Endothelial cell of umbilical vein (primary cell): ENCODE results near the gene CCDC34. TPM values are rescaled to one million over a fixed set of nuclear protein-coding genes. Genes with fewer than 3 reads are reported as not detected.

ENCODE experiments used
- BruUV-seq: library from RNA; stranded (reverse); fragments of 400-500 nt; replicated peaks from 2 replicates; lab custom pipeline; 2021; lab: Mats Ljungman, UMichigan
- CTCF ChIA-PET: fragments of 300-600, 350-600 bp; sonication (Branson Sonifier 250); formaldehyde crosslinking; loops from one replicate; lab custom pipeline; 2021; ENCODE audit warnings: antibody characterized with exemption, inconsistent platforms; lab: Charles Lee
- POLR2A ChIA-PET: fragments of 300-600, 350-600 bp; sonication (Branson Sonifier 250); formaldehyde crosslinking; loops from one replicate; lab custom pipeline; 2021; ENCODE audit warnings: antibody characterized with exemption, inconsistent platforms; lab: Charles Lee
- DNase-seq: peaks from one replicate; pipeline ENCODE4 v3.0.0-alpha.2; 2011; ENCODE audit warnings: low read depth, low spot score
- FAIRE-seq: peaks from 2 replicates; lab custom pipeline; 2011; peaks lifted over from hg19 to GRCh38; lab: Jason Lieb, UNC
- H2AFZ ChIP-seq: 2 replicates; pipeline ENCODE4 v1.6.0; 2012; ENCODE audit warnings: low read depth, low read length, control low read depth, inconsistent platforms
- H3K27ac ChIP-seq: 2 replicates; pipeline ENCODE4 v1.5.1; 2011; ENCODE audit warnings: low read depth, mild to moderate bottlenecking, control low read depth, low read length, moderate library complexity; ENCODE audit not compliant: insufficient read depth
- H3K27me3 ChIP-seq, 2 experiments: 2 replicates each; pipeline versions ENCODE4 v1.6.0 to v1.6.1; 2011; ENCODE audit warnings: low read length in 2 of 2, mixed read lengths in 1 of 2; ENCODE audit not compliant: control insufficient read depth in 2 of 2, insufficient read depth in 2 of 2
- H3K36me3 ChIP-seq, 2 experiments: 2 replicates in 1 of 2; 3 replicates in 1 of 2; pipeline ENCODE4 v1.5.1; 2011; ENCODE audit warnings: low read length in 2 of 2, mild to moderate bottlenecking in 1 of 2, moderate library complexity in 1 of 2; ENCODE audit not compliant: control insufficient read depth in 2 of 2, insufficient read depth in 2 of 2; ENCODE audit errors: extremely low read depth in 1 of 2
- H3K4me1 ChIP-seq: 3 replicates; pipeline ENCODE4 v1.5.1; 2011; ENCODE audit warnings: mild to moderate bottlenecking, low read length; ENCODE audit not compliant: control insufficient read depth, insufficient read depth; ENCODE audit errors: extremely low read depth
- H3K4me2 ChIP-seq: 2 replicates; pipeline ENCODE4 v1.6.1; 2011; ENCODE audit warnings: low read length, control low read depth, mixed read lengths; ENCODE audit not compliant: insufficient read depth
- H3K4me3 ChIP-seq, 3 experiments: fragments of 200-600 bp in 1 of 3; sonication (generic), shearing (Covaris generic) in 1 of 3; replicated peaks in 1 of 3; 2 replicates each; pipeline ENCODE4 v1.5.1; 2011 to 2016; ENCODE audit warnings: control low read depth in 3 of 3, low read length in 3 of 3, mild to moderate bottlenecking in 2 of 3, inconsistent platforms in 1 of 3, low read depth in 1 of 3, moderate library complexity in 1 of 3; ENCODE audit not compliant: insufficient read depth in 1 of 3
- H3K79me2 ChIP-seq: 2 replicates; pipeline ENCODE4 v1.6.0; 2012; ENCODE audit warnings: low read length, inconsistent platforms; ENCODE audit not compliant: control insufficient read depth, insufficient read depth
- H3K9ac ChIP-seq: replicated peaks from 2 replicates; pipeline ENCODE3; 2011; ENCODE audit warnings: low read length, control low read depth; ENCODE audit not compliant: insufficient read depth; ENCODE audit errors: extremely low read depth
- H3K9me1 ChIP-seq: replicated peaks from 3 replicates; pipeline ENCODE4 v1.6.0; 2011; ENCODE audit warnings: mild to moderate bottlenecking, low read length; ENCODE audit not compliant: control insufficient read depth, insufficient read depth; ENCODE audit errors: extremely low read depth
- H3K9me3 ChIP-seq: replicated peaks from 2 replicates; pipeline ENCODE4 v1.5.1; 2012; ENCODE audit warnings: low read length, inconsistent platforms; ENCODE audit not compliant: control insufficient read depth, insufficient read depth
- H4K20me1 ChIP-seq: replicated peaks from 2 replicates; pipeline ENCODE3; 2011; ENCODE audit warnings: mild to moderate bottlenecking, low read length; ENCODE audit not compliant: control insufficient read depth, insufficient read depth; ENCODE audit errors: extremely low read depth
- CTCF ChIP-seq, 2 donors: IDR thresholded peaks; 1 replicate in 1 of 2; 2 replicates in 1 of 2; pipeline ENCODE4 v1.5.1; 2011; ENCODE audit warnings: low read length in 2 of 2, mild to moderate bottlenecking in 2 of 2, moderate library complexity in 2 of 2, control low read depth in 1 of 2, inconsistent platforms in 1 of 2, low read depth in 1 of 2; ENCODE audit not compliant: insufficient read depth in 1 of 2; ENCODE audit errors: extremely low read depth in 1 of 2
- EZH2 ChIP-seq: IDR thresholded peaks from 2 replicates; pipeline ENCODE4 v1.6.1; 2012; ENCODE audit warnings: borderline replicate concordance, low read depth, mild to moderate bottlenecking, moderate library complexity, low read length, inconsistent platforms; ENCODE audit not compliant: severe bottlenecking
- FOS ChIP-seq: IDR thresholded peaks from 2 replicates; pipeline ENCODE4 v1.6.1; 2011; ENCODE audit warnings: mild to moderate bottlenecking, low read length, moderate library complexity, borderline replicate concordance; ENCODE audit not compliant: insufficient read depth
- GATA2 ChIP-seq: IDR thresholded peaks from 2 replicates; pipeline ENCODE4 v1.7.0; 2011; ENCODE audit warnings: low read depth, mild to moderate bottlenecking, moderate library complexity, mixed read lengths, low read length; ENCODE audit not compliant: insufficient read length, insufficient read depth
- JUN ChIP-seq: IDR thresholded peaks from 2 replicates; pipeline ENCODE4 v1.6.1; 2011; ENCODE audit warnings: borderline replicate concordance, low read depth; ENCODE audit not compliant: insufficient read length, insufficient read depth
- MAX ChIP-seq: IDR thresholded peaks from 2 replicates; pipeline ENCODE4 v1.6.1; 2011; ENCODE audit not compliant: insufficient read depth, insufficient read length
- MYC ChIP-seq: IDR thresholded peaks from one replicate; pipeline ENCODE4 v1.6.1; 2011; ENCODE audit warnings: mild to moderate bottlenecking, low read depth, low read length
- POLR2A ChIP-seq: IDR thresholded peaks from 2 replicates; pipeline ENCODE4 v1.6.1; 2012; ENCODE audit warnings: low read depth, mild to moderate bottlenecking, control low read depth, low read length
- POLR2AphosphoS5 ChIP-seq: IDR thresholded peaks from 2 replicates; pipeline ENCODE4 v1.6.1; 2012; ENCODE audit warnings: low read depth, mild to moderate bottlenecking, control low read depth, low read length, moderate library complexity; ENCODE audit not compliant: insufficient read depth
- dilution Hi-C: fragments of 300-500 bp; cut with MboI; formaldehyde crosslinking; loops from one replicate; pipeline ENCODE4 v1.15.0; 2019; ENCODE audit warnings: low sequenced_read_pairs; ENCODE audit not compliant: extremely low pct_ligation_motif_present
- intact Hi-C: fragments of 100-400 bp; cut with micrococcal nuclease; formaldehyde crosslinking; loops from one replicate; pipeline ENCODE4 v1.10.0; 2022
- polyA plus RNA-seq, 4 experiments: library from polyadenylated mRNA; depleted of rRNA in 3 of 4; stranded (reverse) in 3 of 4; unstranded in 1 of 4; fragments of >200 nt; gene quantifications; 2 replicates each; pipeline versions ENCODE4 v1.2.1 to v1.2.3, GENCODE V29; 2011 to 2012; ENCODE audit warnings: missing spikeins in 1 of 4
- total RNA-seq: library from RNA; stranded (reverse); gene quantifications from 2 replicates; pipeline ENCODE4 v1.2.3, GENCODE V29; 2021

The CCDC34 gene
- total and polyA plus RNA-seq, 2 donors (not counting 3 experiments of a cell fraction or from before 2014, with no cell fraction given): 2.3 to 11.4 TPM

DNA sequence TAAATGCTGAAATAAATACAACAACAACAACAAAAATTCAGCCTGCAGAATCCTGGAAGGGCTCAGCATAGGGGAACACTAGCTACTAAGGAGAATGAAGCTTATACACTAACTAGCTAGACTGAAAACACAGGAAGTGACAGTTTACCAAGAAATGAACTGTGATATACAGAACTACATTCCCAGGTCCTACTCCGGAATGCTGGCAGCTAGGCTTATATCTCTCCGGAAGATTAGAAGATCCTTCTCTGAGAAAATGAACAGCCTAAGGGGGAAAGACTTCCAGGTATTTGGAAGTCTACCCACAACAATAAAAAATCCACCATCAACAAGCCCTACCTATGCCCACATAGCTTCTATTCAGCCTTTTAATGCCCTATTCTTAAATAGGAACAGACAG, 31.0 kb downstream of the CCDC34 start:
- no peaks in the 10 kb centered on the region for H3K79me2 ChIP-seq
- ChIA-PET CTCF (no interaction called here), POLR2A (no interaction called here)
- H3K27ac ChIP-seq: no peak overlapping the region
- no peaks in the 10 kb centered on the region for H3K9me3 ChIP-seq
- FAIRE-seq (no peak), DNase-seq (no peak)
- H3K27me3 ChIP-seq: no peaks in the 10 kb centered on the region
- no TSS peak for BruUV-seq
- dilution Hi-C loops: no loop called here
- no peaks in the 10 kb centered on the region for H3K36me3 ChIP-seq
- no peak overlapping the region for H3K9ac ChIP-seq
- H3K4me3 ChIP-seq: no peak overlapping the region
- H3K4me1 ChIP-seq: no peaks in the 10 kb centered on the region
- no peaks in the 10 kb centered on the region for H3K9me1 ChIP-seq
- intact Hi-C loops: no loop called here
- no peak overlapping the region for H2AFZ ChIP-seq
- TF ChIP-seq MYC (no peak), CTCF (IDR thresholded peaks at IDR 0.05; ENCODE audit: extremely low read depth in 1 of 2, insufficient read depth in 1 of 2, low read depth in 1 of 2, low read length in 2 of 2) (no peak), FOS (no peak), JUN (no peak), GATA2 (no peak), POLR2AphosphoS5 (no peak), MAX (no peak), POLR2A (no peak), EZH2 (no peak)
- H3K4me2 ChIP-seq: no peak overlapping the region
- no peaks in the 10 kb centered on the region for H4K20me1 ChIP-seq
